Activated CD4-positive, alpha-beta T cell treated with anti-CD3 and anti-CD28 coated beads, Interleukin-2, amount 50 U/mL, for 48 hours (primary cell): Measurements from ENCODE around the gene FBXL5.

Experiments used
- DNase-seq, 2 experiments: peaks; one replicate each; pipeline ENCODE4 v3.0.0-alpha.2; 2020

The FBXL5 gene

GRCh38 chr4:15556511-15557092, 98.6 kb downstream of the FBXL5 start:
- no peak for DNase-seq
